Measurements from ENCODE around the gene ZBTB44.

The ZBTB44 gene

DNA sequence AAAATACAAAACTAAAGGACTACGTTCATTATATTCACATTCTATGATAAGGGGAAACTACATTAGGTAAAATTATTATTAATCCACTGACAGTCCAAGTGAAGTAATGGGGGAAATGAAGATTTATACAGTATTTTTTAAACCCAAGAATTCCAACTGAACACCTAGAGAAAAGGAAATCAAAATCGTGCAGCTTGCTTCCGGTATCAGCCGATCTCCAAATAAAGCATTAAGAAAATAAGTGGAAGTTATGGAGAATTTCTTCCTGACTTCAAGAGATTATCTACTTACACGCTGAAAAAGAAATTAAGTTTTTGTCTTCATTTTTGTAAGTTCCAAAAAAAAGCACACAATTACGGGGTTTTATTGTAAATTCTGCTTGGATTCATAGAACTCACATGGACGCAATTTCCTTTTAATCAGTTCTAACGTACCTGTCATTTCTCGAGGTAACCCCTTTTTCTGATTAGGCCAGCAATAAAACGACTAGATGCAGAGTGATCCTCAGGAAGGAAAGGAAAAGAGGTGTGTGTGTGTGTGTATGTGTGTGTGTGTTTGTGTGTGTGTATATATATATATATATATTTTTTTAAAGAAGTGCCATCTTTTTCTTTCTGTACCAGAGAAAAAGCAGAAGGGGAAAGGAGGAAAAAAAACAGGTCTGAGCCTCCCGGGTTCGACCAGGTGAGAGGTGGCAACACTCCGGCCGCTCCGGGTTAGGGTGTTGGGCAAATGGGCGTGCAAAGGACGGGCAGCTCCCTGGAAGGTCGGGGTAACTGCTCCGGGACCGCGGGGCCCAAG lies 1.1 kb downstream of the ZBTB44 start:
- TF ChIP-seq, protein P1, sequence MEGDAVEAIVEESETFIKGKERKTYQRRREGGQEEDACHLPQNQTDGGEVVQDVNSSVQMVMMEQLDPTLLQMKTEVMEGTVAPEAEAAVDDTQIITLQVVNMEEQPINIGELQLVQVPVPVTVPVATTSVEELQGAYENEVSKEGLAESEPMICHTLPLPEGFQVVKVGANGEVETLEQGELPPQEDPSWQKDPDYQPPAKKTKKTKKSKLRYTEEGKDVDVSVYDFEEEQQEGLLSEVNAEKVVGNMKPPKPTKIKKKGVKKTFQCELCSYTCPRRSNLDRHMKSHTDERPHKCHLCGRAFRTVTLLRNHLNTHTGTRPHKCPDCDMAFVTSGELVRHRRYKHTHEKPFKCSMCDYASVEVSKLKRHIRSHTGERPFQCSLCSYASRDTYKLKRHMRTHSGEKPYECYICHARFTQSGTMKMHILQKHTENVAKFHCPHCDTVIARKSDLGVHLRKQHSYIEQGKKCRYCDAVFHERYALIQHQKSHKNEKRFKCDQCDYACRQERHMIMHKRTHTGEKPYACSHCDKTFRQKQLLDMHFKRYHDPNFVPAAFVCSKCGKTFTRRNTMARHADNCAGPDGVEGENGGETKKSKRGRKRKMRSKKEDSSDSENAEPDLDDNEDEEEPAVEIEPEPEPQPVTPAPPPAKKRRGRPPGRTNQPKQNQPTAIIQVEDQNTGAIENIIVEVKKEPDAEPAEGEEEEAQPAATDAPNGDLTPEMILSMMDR (IDR thresholded peaks at IDR 0.05; ENCODE audit: borderline replicate concordance, control extremely low read depth, extremely low read depth, insufficient read depth, missing control alignments), result no peak
- DNase-seq (ENCODE audit: low spot score), result no peak
- in situ Hi-C loops (cut with MboI; ENCODE audit: low sequenced_read_pairs, unreplicated experiment), result no loop called here

DNA sequence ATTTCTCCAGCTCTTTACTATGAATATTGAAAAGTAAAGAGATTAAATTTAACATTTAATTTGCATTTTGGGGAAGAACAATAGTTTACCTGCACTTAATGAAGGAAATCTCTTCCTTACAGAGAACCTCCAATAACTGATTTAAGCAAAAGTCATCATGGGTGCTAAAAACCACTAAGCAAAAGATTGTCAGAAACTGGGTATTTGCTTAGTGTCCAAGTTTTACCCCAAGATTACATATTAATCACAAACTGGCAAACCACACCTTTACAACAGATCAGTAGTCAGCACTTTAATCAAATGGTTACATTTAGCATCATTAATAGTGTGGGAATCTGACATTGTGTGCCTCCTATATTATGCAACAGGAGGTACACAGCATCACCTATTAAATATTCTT lies 2.7 kb downstream of the ZBTB44 start:
- DNase-seq (ENCODE audit: low spot score), result no peak
- in situ Hi-C loops (cut with MboI; ENCODE audit: low sequenced_read_pairs, unreplicated experiment), result no loop called here
- TF ChIP-seq, protein P1 (IDR thresholded peaks at IDR 0.05; ENCODE audit: borderline replicate concordance, control extremely low read depth, extremely low read depth, insufficient read depth, missing control alignments), result no peak

DNA sequence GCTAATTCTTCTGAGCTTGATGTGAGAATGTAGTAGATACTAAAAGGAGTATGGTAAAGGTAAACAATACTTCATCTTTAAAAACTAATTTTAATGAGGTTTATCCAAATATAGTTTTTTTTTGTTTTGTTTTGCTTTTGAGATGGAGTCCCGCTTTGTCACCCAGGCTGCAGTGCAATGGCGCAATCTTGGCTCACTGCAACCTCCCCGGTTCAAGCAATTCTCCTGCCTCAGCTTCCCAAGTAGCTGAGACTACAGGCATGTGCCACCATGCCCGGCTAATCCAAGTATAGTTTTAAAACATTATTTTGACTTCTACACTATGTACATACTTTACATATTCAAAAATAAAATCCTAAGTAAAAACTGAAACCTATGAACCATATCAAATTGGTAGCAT lies 4.1 kb downstream of the ZBTB44 start:
- TF ChIP-seq, protein P1 (IDR thresholded peaks at IDR 0.05; ENCODE audit: borderline replicate concordance, control extremely low read depth, extremely low read depth, insufficient read depth, missing control alignments), result no peak

DNA sequence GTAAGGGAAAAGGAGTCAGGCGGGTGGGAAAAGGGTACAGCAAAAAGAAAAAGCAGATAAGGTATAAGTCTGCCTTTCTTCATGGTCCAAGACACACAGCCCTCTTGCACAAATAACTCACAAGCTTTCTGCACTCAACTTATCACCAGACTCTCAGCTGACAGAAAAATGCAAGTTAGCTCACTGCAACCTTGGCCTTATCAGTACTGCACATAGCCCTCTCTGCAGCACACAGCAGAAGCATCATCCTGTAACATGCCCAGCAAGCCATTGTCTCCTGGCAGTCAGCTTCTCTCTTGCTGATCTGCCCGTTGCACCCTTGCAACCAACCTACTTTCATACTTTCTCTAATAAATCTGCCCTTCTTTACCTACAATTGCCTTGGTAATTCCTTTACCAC lies 5.8 kb downstream of the ZBTB44 start:
- TF ChIP-seq, protein P1 (IDR thresholded peaks at IDR 0.05; ENCODE audit: borderline replicate concordance, control extremely low read depth, extremely low read depth, insufficient read depth, missing control alignments), result no peak
- no peak for DNase-seq (ENCODE audit: low spot score)
- in situ Hi-C loops (cut with MboI; ENCODE audit: low sequenced_read_pairs, unreplicated experiment), result no loop called here

More for the DNA sequence above, 4.1 kb downstream of the ZBTB44 start:
- DNase-seq (ENCODE audit: low spot score), result no peak
- in situ Hi-C loops (cut with MboI; ENCODE audit: low sequenced_read_pairs, unreplicated experiment), result no loop called here

DNA sequence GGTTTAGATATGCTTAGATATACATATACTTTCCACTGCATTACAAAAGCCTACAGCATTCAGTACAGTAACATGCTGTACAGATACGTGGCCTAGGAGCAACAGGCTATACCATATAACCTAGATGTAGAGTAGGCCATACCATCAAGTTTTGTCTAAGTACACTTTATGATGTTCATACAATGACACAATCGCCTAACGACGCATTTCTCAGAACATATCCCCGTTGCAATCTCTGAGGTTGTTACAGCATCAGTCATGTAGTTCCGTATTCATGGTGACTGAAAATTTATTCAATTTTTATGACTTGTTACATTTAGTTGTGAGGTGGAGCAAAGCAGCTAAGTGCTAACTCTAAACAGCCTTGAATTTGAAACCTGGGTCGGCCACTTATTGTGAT lies 6.7 kb downstream of the ZBTB44 start:
- TF ChIP-seq, protein P1 (IDR thresholded peaks at IDR 0.05; ENCODE audit: borderline replicate concordance, control extremely low read depth, extremely low read depth, insufficient read depth, missing control alignments), result no peak
- in situ Hi-C loops (cut with MboI; ENCODE audit: low sequenced_read_pairs, unreplicated experiment), result no loop called here
- no peak for DNase-seq (ENCODE audit: low spot score)

DNA sequence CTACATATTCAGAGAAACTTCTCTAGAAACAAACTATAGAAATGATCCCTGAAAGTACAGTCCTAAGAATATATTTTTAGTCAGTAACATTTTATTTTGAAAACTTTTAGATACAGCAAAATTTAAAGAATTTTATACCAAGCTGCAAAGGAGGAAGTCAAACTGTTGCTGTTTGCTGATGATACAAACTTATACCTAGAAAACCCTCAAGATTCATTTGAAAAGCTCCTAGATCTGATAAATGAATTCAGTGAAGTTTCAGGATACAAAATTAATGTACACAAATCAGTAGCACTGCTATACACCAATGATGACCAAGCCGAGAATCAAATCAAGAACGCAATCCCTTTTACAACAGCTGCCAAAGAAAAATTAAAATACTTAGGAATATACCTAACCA lies 10.1 kb downstream of the ZBTB44 start:
- no peak for DNase-seq (ENCODE audit: low spot score)
- in situ Hi-C loops (cut with MboI; ENCODE audit: low sequenced_read_pairs, unreplicated experiment), result no loop called here
- TF ChIP-seq, protein P1 (IDR thresholded peaks at IDR 0.05; ENCODE audit: borderline replicate concordance, control extremely low read depth, extremely low read depth, insufficient read depth, missing control alignments), result no peak

Data from GM13976 (cell line).